OCI-LY7 (cell line): ENCODE results near the gene DMD. TPM values are rescaled to one million over a fixed set of nuclear protein-coding genes. Genes with fewer than 3 reads are reported as not detected.

Source experiments
- BruUV-seq: library from RNA; stranded (reverse); fragments of 400-500 nt; replicated peaks from 2 replicates; lab custom pipeline; 2021; lab: Mats Ljungman, UMichigan
- CTCF ChIA-PET: fragments of 300-600 bp; sonication (Branson Sonifier 250); formaldehyde crosslinking; loops from one replicate; lab custom pipeline; 2022; ENCODE audit warnings: antibody characterized with exemption; ENCODE audit not compliant: unreplicated experiment; lab: Charles Lee
- POLR2A ChIA-PET: fragments of 300-600 bp; sonication (Branson Sonifier 250); formaldehyde crosslinking; loops from one replicate; lab custom pipeline; 2022; ENCODE audit warnings: antibody characterized with exemption; lab: Charles Lee
- DNase-seq: peaks from one replicate; pipeline ENCODE4 v3.0.0-alpha.2; 2015; ENCODE audit warnings: low spot score
- H2AFZ ChIP-seq: fragments of 200-600 bp; sonication (generic), shearing (Covaris generic); 2 replicates; pipeline ENCODE4 v1.6.1; 2014; ENCODE audit warnings: mild to moderate bottlenecking, antibody characterized with exemption, low read length, moderate library complexity
- H3K27ac ChIP-seq: fragments of 200-600 bp; sonication (generic); 2 replicates; pipeline ENCODE4 v1.5.1; 2014; ENCODE audit warnings: mixed run types, low read depth, mild to moderate bottlenecking, moderate library complexity, low read length, inconsistent platforms; ENCODE audit not compliant: poor library complexity, severe bottlenecking
- H3K36me3 ChIP-seq: fragments of 200-600 bp; sonication (generic); 2 replicates; pipeline ENCODE4 v1.6.1; 2014; ENCODE audit warnings: mild to moderate bottlenecking, antibody characterized with exemption, low read length, moderate library complexity, mixed read lengths; ENCODE audit not compliant: insufficient read depth
- H3K4me1 ChIP-seq: fragments of 200-600 bp; sonication (generic); 2 replicates; pipeline ENCODE4 v1.5.1; 2014; ENCODE audit warnings: mild to moderate bottlenecking, low read length; ENCODE audit not compliant: insufficient read depth, poor library complexity, severe bottlenecking
- H3K4me2 ChIP-seq: fragments of 200-600 bp; sonication (generic); 2 replicates; pipeline ENCODE4 v1.6.1; 2014; ENCODE audit warnings: mild to moderate bottlenecking, low read length
- H3K4me3 ChIP-seq: fragments of 200-600 bp; sonication (generic); 2 replicates; pipeline ENCODE4 v1.5.1; 2014; ENCODE audit warnings: mild to moderate bottlenecking, low read depth, low read length; ENCODE audit not compliant: poor library complexity, severe bottlenecking
- H3K79me2 ChIP-seq: fragments of 200-600 bp; sonication (generic); 2 replicates; pipeline ENCODE4 v1.6.1; 2016; ENCODE audit warnings: low read depth, mild to moderate bottlenecking, low read length, moderate library complexity, mixed read lengths; ENCODE audit not compliant: insufficient read depth
- H3K9me2 ChIP-seq: fragments of 200-600 bp; sonication (generic); 2 replicates; pipeline ENCODE4 v1.6.1; 2016; ENCODE audit warnings: mild to moderate bottlenecking, low read length, mixed read lengths; ENCODE audit not compliant: insufficient read depth
- H3K9me3 ChIP-seq: fragments of 200-600 bp; sonication (generic); 2 replicates; pipeline ENCODE4 v1.6.1; 2014; ENCODE audit warnings: mild to moderate bottlenecking, mixed run types, low read length, mixed read lengths
- H4K20me1 ChIP-seq: fragments of 200-600 bp; sonication (generic); 2 replicates; pipeline ENCODE4 v1.6.1; 2014; ENCODE audit warnings: mild to moderate bottlenecking, antibody characterized with exemption, low read length, moderate library complexity, mixed read lengths; ENCODE audit not compliant: insufficient read depth
- CTCF ChIP-seq: fragments of 200-600 bp; sonication (generic); conservative IDR thresholded peaks from 2 replicates; pipeline ENCODE4 v1.5.1; 2014; ENCODE audit warnings: mild to moderate bottlenecking, antibody characterized with exemption, low read length, moderate library complexity, mixed read lengths
- EZH2phosphoT487 ChIP-seq: fragments of 200-600 bp; sonication (generic); IDR thresholded peaks from 2 replicates; pipeline ENCODE4 v1.6.1; 2018; ENCODE audit warnings: low read depth, borderline replicate concordance, mild to moderate bottlenecking, mixed run types, antibody characterized with exemption, low read length, moderate library complexity, mixed read lengths
- intact Hi-C: fragments of 100-400 bp; cut with micrococcal nuclease; formaldehyde crosslinking; loops from one replicate; pipeline ENCODE4 v1.10.0; 2022; ENCODE audit not compliant: unreplicated experiment
- total RNA-seq, 2 experiments: library from RNA; depleted of rRNA in 1 of 2; stranded (reverse); fragments of >200 nt in 1 of 2; shearing (Covaris generic) in 1 of 2; gene quantifications; 2 replicates each; pipeline ENCODE4 v1.2.3, GENCODE V29; 2014 to 2022

Gene DMD
- total RNA-seq, 2 experiments from 2014 or later: 20.5 to 61.4 TPM

GRCh38 chrX:31649201-31649600 lies 1562.1 kb downstream of the DMD start:
- intact Hi-C loops: no loop called here
- BruUV-seq: no TSS peak
- no peak overlapping the region for H2AFZ ChIP-seq
- ChIA-PET CTCF (interaction anchor here (0.6 kb wide), 1 partner anchor 13 kb away, joined by 12 read pairs; no protein-coding TSS in a partner anchor), POLR2A (interaction anchor here (0.6 kb wide), 1 partner anchor 839 kb away, joined by 3 read pairs; no protein-coding TSS in a partner anchor)
- TF ChIP-seq CTCF: no peak
- no peak for TF ChIP-seq EZH2phosphoT487
- H3K9me2 ChIP-seq: no peaks in the 10 kb centered on the region
- H4K20me1 ChIP-seq: no peaks in the 10 kb centered on the region
- H3K9me3 ChIP-seq: no peaks in the 10 kb centered on the region
- H3K4me1 ChIP-seq: no peaks in the 10 kb centered on the region
- H3K27ac ChIP-seq: no peak overlapping the region
- no peak overlapping the region for H3K4me3 ChIP-seq
- no peak overlapping the region for H3K4me2 ChIP-seq
- no peaks in the 10 kb centered on the region for H3K36me3 ChIP-seq
- no peaks in the 10 kb centered on the region for H3K79me2 ChIP-seq
- no peak for DNase-seq

GRCh38 chrX:31633349-31633748 lies 1578.0 kb downstream of the DMD start:
- H3K27ac ChIP-seq: no peak overlapping the region
- H2AFZ ChIP-seq: no peak overlapping the region
- H3K4me3 ChIP-seq: no peak overlapping the region
- ChIA-PET CTCF (no interaction called here), POLR2A (interaction anchor here (0.5 kb wide), 1 partner anchor 556 kb away, joined by 3 read pairs; no protein-coding TSS in a partner anchor)
- intact Hi-C loops: no loop called here
- BruUV-seq: no TSS peak
- H3K4me2 ChIP-seq: no peak overlapping the region
- no peaks in the 10 kb centered on the region for H3K9me2 ChIP-seq
- H3K79me2 ChIP-seq: no peaks in the 10 kb centered on the region
- no peaks in the 10 kb centered on the region for H3K4me1 ChIP-seq
- TF ChIP-seq CTCF: no peak
- no peak for TF ChIP-seq EZH2phosphoT487
- no peaks in the 10 kb centered on the region for H3K36me3 ChIP-seq
- H4K20me1 ChIP-seq: no peaks in the 10 kb centered on the region
- H3K9me3 ChIP-seq: no peaks in the 10 kb centered on the region
- DNase-seq: no peak

- H3K9me2 ChIP-seq: no peaks in the 10 kb centered on the region
- BruUV-seq: no TSS peak
- no peaks in the 10 kb centered on the region for H4K20me1 ChIP-seq
- H3K79me2 ChIP-seq: no peaks in the 10 kb centered on the region
- TF ChIP-seq CTCF (no peak), EZH2phosphoT487 (no peak)
- H3K9me3 ChIP-seq: no peaks in the 10 kb centered on the region
- no peaks in the 10 kb centered on the region for H3K36me3 ChIP-seq
- no peak overlapping the region for H2AFZ ChIP-seq
- H3K4me2 ChIP-seq: no peak overlapping the region
- DNase-seq: no peak
- ChIA-PET POLR2A (interaction anchor here (0.6 kb wide), 1 partner anchor 296 kb away, joined by 6 read pairs; no protein-coding TSS in a partner anchor), CTCF (no interaction called here)
- intact Hi-C loops: no loop called here
- H3K4me3 ChIP-seq: no peak overlapping the region
- no peak overlapping the region for H3K27ac ChIP-seq
- no peaks in the 10 kb centered on the region for H3K4me1 ChIP-seq
Measured at GRCh38 chrX:31629195-31629594, 1582.2 kb downstream of the DMD start.
